ENCODE results near the gene HDAC4. TPM values are rescaled to one million over a fixed set of nuclear protein-coding genes. Genes with fewer than 3 reads are reported as not detected.

The HDAC4 gene
- total and polyA plus RNA-seq, 2 experiments from 2014 or later, result 8.1 to 41.8 TPM

DNA sequence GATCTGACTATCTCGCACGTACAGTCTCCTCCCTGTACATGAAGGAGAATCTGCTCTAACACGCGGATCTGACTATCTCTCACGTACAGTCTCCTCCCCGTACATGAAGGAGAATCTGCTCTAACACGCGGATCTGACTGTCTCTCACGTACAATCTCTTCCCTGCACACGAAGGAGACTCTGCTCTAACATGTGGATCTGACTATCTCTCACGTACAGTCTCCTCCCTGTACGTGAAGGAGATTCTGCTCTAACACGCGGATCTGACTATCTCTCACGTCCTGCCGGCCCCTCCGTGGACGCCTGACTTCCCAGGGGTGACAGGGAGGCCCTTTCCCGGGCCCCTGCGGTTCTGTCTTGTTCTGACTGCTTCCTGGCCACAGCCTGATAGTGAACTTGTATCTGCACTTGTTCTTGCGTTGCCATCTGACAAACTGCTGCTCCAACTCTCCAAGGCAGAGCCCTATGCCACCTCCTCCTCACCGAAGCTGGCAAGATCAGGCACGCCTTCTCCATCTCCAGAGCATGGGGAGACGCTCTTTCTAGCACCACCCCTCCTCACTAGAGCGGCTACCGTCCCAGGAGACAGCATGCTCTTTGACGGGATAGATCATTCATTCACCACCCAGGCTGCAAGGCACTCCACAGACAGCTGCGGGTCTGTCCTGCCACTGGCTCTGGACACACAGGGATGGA lies 314.3 kb downstream of the HDAC4 start:
- no peaks in the 10 kb centered on the region for H3K4me1 Mint-ChIP-seq
- Histone ChIP-seq H3F3A (replicated peaks; ENCODE audit: low read depth) (no peaks in the 10 kb centered on the region), H3K4me3 (no peak overlapping the region), H3K27me3 (ENCODE audit: insufficient read depth) (no peaks in the 10 kb centered on the region), H4K20me1 (replicated peaks; ENCODE audit: insufficient read depth) (0 out of 2 replicates have a peak, but pooled peaks cover 2% of the 10 kb centered on the region), H2AFZ (no peak overlapping the region), H3K4me2 (no peak overlapping the region), H3K9me2 (ENCODE audit: insufficient read depth) (no peaks in the 10 kb centered on the region), H3K4me1 (ENCODE audit: insufficient read depth) (no peaks in the 10 kb centered on the region), H3K27ac (ENCODE audit: low read depth) (no peak overlapping the region), H3K36me3 (ENCODE audit: insufficient read depth) (no peaks in the 10 kb centered on the region), H3K79me2 (replicated peaks; ENCODE audit: insufficient read depth) (no peaks in the 10 kb centered on the region)
- H3K9me3 Mint-ChIP-seq, result no peaks in the 10 kb centered on the region
- DNase-seq (ENCODE audit: low spot score), result no peak
- TF ChIP-seq, protein P1, sequence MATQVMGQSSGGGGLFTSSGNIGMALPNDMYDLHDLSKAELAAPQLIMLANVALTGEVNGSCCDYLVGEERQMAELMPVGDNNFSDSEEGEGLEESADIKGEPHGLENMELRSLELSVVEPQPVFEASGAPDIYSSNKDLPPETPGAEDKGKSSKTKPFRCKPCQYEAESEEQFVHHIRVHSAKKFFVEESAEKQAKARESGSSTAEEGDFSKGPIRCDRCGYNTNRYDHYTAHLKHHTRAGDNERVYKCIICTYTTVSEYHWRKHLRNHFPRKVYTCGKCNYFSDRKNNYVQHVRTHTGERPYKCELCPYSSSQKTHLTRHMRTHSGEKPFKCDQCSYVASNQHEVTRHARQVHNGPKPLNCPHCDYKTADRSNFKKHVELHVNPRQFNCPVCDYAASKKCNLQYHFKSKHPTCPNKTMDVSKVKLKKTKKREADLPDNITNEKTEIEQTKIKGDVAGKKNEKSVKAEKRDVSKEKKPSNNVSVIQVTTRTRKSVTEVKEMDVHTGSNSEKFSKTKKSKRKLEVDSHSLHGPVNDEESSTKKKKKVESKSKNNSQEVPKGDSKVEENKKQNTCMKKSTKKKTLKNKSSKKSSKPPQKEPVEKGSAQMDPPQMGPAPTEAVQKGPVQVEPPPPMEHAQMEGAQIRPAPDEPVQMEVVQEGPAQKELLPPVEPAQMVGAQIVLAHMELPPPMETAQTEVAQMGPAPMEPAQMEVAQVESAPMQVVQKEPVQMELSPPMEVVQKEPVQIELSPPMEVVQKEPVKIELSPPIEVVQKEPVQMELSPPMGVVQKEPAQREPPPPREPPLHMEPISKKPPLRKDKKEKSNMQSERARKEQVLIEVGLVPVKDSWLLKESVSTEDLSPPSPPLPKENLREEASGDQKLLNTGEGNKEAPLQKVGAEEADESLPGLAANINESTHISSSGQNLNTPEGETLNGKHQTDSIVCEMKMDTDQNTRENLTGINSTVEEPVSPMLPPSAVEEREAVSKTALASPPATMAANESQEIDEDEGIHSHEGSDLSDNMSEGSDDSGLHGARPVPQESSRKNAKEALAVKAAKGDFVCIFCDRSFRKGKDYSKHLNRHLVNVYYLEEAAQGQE (IDR thresholded peaks at IDR 0.05; ENCODE audit: unreplicated experiment), result no peak
- TF ChIP-seq EZH2 (IDR thresholded peaks at IDR 0.05; ENCODE audit: low read depth, unreplicated experiment) (no peak), STAT1 (IDR thresholded peaks at IDR 0.05; ENCODE audit: unreplicated experiment) (no peak), CREB1 (CRISPR knock-in tag; IDR thresholded peaks at IDR 0.05; ENCODE audit: low read depth) (no peak), JUNB (IDR thresholded peaks at IDR 0.05; ENCODE audit: unreplicated experiment) (no peak), ZNF114 (CRISPR knock-in tag; IDR thresholded peaks at IDR 0.05) (no peak), ZNF462 (CRISPR knock-in tag; IDR thresholded peaks at IDR 0.05) (no peak), NANOG (IDR thresholded peaks at IDR 0.05; ENCODE audit: borderline replicate concordance) (no peak), ZNF331 (CRISPR knock-in tag; IDR thresholded peaks at IDR 0.05; ENCODE audit: low read depth) (no peak), POLR2AphosphoS5 (IDR thresholded peaks at IDR 0.05; ENCODE audit: low read depth) (no peak), EZH2phosphoT487 (IDR thresholded peaks at IDR 0.05; ENCODE audit: unreplicated experiment) (no peak)
- TF ChIP-seq, protein P2, sequence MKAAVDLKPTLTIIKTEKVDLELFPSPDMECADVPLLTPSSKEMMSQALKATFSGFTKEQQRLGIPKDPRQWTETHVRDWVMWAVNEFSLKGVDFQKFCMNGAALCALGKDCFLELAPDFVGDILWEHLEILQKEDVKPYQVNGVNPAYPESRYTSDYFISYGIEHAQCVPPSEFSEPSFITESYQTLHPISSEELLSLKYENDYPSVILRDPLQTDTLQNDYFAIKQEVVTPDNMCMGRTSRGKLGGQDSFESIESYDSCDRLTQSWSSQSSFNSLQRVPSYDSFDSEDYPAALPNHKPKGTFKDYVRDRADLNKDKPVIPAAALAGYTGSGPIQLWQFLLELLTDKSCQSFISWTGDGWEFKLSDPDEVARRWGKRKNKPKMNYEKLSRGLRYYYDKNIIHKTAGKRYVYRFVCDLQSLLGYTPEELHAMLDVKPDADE (IDR thresholded peaks at IDR 0.05), result no peak
- TF ChIP-seq, protein P3, sequence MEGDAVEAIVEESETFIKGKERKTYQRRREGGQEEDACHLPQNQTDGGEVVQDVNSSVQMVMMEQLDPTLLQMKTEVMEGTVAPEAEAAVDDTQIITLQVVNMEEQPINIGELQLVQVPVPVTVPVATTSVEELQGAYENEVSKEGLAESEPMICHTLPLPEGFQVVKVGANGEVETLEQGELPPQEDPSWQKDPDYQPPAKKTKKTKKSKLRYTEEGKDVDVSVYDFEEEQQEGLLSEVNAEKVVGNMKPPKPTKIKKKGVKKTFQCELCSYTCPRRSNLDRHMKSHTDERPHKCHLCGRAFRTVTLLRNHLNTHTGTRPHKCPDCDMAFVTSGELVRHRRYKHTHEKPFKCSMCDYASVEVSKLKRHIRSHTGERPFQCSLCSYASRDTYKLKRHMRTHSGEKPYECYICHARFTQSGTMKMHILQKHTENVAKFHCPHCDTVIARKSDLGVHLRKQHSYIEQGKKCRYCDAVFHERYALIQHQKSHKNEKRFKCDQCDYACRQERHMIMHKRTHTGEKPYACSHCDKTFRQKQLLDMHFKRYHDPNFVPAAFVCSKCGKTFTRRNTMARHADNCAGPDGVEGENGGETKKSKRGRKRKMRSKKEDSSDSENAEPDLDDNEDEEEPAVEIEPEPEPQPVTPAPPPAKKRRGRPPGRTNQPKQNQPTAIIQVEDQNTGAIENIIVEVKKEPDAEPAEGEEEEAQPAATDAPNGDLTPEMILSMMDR (conservative IDR thresholded peaks at IDR 0.05; ENCODE audit: low read depth in 2 of 2), result no peak
- H3K4me3 Mint-ChIP-seq, result no peak overlapping the region
- no peak overlapping the region for H3K27ac Mint-ChIP-seq
- ATAC-seq, result no peak
- H3K36me3 Mint-ChIP-seq (ENCODE audit: low read depth), result peaks cover 10% of the 10 kb centered on the region; the same call in 2 of the 3 replicates
- H3K27me3 Mint-ChIP-seq (ENCODE audit: insufficient read depth, low read depth, poor library complexity), result peaks cover 3% of the 10 kb centered on the region

Measured in GM23338 (cell line).